Brain pericyte (primary cell): ENCODE measurements around the gene CDC14A.

Source experiments
- DNase-seq: peaks from one replicate; pipeline ENCODE4 v3.0.0-alpha.2; 2012; ENCODE audit warnings: low read depth, low spot score

Gene CDC14A

DNA sequence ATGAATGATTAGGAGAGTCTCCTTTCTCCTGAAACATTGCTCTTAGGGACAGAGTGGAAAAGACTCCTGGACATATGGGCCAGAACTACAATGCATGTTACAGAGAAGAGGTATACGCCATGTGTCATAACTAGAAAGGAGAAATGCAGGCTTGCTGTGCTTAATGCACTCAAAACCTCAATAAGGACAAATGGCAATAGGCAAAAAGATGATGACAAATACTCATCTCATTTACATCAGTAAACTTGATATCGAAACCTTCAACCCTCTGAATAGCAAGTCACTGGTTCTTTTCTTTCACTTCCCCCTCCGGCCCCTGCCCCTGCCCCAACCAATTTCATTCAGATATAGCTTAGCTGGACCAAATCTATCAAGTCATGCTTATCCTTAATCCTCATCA is 183.7 kb downstream of the CDC14A start:
- no peak for DNase-seq

DNA sequence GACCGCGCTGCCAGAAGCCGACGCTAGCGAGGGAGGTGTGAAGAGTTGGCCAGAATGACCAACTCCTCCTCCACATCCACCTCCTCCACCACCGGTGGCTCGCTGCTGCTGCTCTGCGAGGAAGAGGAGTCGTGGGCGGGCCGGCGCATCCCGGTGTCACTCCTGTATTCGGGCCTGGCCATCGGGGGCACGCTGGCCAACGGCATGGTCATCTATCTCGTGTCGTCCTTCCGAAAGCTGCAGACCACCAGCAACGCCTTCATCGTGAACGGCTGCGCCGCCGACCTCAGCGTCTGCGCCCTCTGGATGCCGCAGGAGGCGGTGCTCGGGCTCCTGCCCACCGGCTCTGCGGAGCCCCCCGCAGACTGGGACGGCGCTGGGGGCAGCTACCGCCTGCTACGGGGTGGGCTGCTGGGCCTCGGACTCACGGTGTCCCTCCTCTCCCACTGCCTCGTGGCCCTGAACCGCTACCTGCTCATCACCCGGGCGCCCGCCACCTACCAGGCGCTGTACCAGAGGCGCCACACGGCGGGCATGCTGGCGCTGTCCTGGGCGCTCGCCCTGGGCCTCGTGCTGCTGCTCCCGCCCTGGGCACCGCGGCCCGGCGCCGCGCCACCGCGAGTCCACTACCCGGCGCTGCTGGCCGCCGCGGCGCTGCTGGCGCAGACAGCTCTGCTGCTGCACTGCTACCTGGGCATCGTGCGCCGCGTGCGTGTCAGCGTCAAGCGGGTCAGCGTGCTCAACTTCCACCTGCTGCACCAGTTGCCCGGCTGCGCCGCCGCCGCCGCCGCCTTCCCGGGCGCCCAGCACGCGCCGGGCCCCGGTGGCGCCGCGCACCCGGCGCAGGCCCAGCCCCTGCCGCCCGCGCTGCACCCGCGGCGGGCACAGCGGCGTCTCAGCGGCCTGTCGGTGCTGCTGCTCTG is 186.9 kb downstream of the CDC14A start:
- no peak for DNase-seq

DNA sequence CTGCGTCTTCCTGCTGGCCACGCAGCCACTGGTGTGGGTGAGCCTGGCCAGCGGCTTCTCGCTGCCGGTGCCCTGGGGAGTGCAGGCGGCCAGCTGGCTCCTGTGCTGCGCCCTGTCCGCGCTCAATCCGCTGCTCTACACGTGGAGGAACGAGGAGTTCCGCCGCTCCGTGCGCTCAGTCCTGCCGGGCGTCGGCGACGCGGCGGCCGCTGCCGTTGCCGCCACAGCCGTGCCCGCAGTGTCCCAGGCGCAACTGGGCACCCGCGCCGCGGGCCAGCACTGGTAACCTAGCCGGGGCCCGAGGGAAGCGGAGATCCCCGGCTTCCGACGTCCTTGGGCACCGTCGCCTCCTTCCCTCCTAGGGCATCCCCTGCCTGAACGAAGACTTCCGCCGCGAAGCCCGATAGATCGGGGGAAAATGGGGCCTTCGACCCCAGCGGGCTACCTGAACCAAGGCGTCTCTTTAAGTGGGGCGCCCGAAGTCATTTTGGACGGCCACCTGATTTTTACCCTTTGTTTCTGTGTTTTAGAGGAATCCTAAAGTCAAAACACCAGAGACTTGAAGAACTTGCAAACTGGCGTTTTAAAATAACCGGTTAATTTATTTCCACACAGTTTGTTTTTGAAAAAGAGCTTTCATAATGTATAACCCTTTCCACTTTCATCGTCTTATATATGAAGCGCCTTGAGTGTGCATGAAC is 187.7 kb downstream of the CDC14A start:
- DNase-seq: no peak

DNA sequence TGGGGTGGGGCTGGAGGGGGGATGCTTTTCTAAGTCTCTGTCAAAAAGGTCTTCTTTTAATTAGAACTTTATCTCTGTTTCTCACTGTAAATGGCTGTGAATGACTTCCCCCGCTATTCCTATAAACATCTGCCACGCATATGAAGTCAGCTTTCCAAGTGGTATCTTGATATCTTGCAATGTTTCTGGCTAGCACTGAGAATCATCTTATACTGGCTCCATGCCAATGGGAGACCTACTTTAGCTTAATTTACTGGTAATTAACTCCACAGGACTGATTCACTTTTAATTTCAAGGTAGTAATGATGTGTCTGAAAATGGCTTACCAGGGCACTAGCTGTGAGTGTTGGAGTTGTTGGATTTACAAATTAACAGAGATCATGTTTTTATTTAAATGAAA is 190.0 kb downstream of the CDC14A start:
- no peak for DNase-seq

DNA sequence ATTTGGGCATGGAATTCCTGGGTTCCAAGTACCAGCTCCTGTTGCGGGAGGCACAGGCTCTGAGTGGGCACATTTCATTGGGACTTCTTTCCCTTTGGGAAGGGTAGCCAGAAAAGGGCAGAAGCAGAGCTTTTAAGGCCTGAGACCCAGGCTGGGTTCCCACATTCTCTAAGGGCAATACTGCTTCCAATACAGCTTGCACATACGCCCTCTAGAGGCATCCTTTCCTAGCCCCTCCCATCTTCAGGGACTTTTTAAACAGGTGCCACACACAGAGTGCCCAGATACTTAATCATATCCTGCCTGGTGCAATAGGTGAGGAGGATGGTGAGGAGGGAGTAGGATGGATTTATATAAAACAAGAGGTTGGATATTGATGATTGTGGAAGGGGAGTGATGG is 191.3 kb downstream of the CDC14A start:
- DNase-seq: no peak

DNA sequence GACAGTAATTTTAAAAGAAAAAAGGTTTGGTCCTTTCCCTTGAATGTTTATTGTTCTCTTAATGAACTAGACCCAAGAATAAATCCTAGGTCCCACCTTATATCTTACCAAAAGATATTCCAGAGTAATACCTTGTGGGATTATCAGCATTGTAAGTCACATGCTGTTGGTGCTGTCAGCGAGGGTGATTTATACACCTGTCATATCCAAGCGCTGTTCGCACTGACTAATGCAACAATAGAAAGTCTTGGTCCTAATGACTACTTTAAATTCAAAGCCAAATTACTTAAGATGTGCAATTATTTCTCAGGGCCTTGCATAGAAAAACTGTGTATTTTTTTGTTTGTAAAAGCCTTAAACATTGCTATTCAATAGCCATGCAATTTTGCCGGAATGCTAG is 192.5 kb downstream of the CDC14A start:
- DNase-seq: no peak

DNA sequence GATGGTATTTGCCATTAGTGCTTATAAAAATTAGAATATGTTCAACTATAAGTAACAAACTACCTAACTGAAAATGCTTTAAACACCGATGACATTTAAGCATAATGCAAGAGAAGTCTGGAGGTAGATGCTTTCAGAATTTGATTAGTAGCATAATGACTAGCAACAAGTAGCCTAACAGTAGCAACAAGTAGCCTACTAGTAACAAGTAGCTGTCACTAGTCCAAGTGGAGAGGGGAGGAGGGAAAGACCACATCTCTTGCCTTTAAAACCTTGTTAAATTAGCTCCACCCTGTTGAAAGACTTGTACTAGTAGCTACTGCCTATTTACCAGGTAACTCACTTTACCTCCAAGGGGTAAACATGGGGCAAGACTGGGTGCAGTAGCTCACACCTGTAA is 193.5 kb downstream of the CDC14A start:
- DNase-seq: no peak

DNA sequence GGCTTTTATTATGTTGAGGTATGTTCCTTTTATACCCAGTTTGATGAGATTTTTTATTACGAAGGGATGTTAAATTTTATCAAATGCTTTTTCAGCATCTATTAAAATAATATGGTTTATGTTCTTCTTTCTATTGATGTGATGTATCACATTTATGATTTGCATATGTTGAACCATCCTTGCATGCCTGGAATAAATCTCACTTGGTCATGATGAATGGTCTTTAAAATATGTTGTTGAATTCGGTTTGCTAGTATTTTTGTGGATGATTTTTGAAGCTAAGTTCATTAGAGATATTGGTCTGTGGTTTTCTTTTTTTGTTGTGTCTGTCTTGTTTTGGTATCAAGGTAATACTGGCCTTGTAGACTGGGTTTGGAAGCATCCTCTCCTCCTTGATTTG is 199.7 kb downstream of the CDC14A start:
- no peak for DNase-seq

DNA sequence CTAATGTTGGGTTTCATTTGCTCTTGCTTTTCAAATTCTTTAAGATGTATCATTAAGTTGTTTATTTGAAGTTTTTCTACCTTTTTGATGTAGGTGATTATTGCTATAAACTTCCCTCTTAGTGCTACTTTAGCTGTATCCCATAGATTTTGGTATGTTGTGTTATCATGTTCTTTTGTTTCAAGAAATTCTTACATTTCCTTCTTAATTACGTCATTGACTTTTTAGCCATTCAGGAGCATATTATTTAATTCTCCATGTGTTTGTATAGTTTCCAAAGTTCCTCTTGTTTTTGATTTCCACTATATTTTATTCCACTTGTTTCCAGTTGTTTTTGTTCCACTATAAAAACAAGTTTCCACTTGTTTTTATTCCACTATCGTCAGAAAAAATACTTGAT is 200.6 kb downstream of the CDC14A start:
- no peak for DNase-seq

DNA sequence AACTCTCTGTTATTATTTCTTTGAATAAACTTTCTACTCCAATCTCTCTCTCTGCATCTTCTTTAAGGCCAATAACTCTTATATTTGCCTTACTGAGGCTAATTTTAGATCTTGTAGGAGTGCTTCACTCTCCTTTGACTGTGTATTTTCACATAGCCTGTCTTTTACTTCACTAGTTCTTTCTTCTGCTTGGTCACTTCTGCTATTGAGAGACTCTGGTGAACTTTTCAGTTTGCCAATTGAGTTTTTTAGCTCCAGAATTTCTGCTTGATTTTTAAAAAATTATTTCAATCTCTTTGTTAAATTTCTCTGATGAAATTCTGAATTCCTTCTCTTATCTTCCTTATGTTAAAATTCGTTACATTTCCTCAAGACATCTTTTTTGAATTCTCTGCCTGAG is 203.9 kb downstream of the CDC14A start:
- DNase-seq: no peak

DNA sequence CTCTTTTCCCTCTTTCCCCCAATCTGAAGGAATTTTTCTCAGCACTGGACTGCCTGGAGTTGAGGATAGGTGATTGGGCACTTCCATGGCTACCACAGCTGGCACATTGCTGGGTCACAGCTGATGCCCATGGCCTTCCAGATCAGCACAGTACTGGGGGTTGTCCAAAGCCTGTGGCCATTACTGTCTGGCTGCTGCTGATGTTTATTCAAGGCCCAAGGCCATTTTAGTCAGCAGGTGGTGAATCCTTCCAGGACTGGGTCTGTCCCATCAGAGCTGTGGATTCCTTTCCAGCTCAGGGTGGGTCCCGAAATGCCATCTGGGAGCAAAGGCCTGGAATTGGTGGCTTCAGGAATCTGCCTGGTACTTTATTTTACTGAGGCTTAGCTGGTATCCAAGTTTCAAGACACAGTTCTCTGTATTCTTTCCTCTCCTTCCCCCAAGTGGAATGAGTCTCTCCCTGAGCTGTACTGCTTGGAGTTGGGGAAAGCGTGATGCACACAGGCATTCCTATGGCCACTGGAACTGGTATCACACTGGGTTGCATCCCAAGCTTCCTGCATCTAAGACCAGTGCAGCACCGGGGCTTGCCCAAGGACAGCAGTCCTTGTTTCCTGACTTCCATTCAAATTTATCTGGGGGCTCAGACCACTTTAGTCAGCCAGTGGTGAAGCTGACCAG is 204.8 kb downstream of the CDC14A start:
- DNase-seq: no peak

DNA sequence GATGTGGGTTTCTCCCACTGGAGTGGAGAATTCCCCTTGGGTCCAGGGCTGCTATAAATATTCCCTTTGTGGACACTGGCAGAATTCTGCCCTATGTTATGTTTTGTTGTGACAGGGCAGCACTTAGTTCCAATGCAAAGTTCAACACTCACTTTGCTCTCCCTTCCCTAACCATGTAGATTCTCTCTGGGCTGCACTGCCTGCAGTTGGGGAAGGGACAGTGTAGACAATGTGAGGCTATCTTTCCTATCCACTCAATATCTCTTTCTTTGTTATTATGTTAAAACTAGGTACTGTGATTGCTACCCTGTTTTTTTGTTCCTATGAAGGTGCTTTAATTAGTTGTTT is 205.3 kb downstream of the CDC14A start:
- DNase-seq: no peak

DNA sequence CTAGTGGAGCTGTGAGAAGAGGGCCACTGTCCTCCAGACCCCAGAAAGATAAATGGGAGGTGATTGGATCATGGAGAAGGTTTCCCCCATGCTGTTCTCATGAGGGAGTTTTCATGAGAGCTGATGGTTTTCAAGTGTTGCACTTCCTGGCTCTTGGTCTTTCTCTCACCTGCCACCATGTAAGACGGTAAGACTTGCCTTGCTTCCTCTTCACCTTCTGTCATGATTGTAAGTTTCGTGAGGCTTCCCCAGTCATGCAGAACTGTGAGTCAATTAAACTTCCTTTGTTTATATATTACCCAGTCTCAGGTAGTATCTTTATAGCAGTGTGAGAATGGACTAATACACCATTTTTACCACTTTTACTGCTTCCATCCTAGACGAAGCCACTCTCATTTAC is 213.2 kb downstream of the CDC14A start:
- no peak for DNase-seq

DNA sequence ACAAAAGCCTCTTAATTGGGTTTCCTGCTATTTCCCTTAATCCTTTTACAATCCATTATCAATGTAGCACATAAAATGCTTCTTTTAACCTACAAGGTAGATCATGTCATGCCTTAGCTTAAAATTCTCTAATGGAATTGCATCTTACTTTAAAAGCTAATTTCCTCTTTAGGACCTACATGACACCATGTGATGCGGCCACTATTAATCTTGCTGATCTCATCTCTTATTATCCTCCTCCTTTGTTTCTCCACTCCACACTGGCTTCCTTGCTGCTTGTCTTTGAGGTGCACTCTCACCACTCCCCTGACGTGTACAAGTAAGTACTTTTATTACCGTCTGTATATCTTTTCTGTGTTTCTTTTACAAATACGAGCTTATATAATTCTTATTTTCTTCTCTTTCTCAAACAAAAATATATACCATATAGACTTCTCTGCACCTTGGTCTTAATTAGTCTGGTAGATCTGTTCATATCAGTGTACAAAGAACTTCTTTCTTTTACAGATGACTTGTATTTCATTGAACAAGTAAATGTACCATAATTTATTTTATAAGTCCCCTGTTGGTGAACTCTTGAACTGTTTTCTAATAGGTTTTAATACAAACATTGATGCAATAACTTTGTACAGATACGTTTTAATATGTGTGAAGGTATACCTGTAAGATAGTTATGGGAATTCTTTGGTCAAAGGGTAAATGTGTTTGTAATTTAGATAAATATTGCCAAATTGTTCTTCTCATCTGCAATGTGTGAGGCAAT is 213.8 kb downstream of the CDC14A start:
- no peak for DNase-seq

DNA sequence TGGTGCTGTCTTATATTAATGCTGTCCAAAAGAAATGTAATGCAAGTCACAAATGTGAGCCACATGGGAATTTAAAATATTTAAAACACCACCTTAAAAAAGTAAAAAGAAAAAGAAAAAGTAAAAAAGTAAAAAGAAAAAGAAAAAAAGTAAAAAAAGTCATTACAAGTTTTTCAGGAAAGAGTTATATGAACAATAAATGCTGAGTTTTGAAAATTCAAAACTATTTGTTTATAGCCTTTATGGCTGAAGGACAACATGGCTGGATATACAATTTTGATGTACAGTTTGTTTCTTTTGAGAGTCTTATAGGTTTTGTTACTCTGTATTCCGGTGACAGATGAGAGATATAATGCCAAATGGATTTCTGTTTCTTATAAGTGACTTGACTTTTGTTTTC is 214.8 kb downstream of the CDC14A start:
- DNase-seq: no peak
